ENCODE results near the gene RBM10. TPM values are rescaled to one million over a fixed set of nuclear protein-coding genes. Genes with fewer than 3 reads are reported as not detected.

RBM10 gene
- total and polyA plus RNA-seq, 9 of the 15 experiments (the other 6 are each of a cell fraction or from before 2014, with no cell fraction given) = 1.1 to 61.7 (median 31.5) TPM

DNA sequence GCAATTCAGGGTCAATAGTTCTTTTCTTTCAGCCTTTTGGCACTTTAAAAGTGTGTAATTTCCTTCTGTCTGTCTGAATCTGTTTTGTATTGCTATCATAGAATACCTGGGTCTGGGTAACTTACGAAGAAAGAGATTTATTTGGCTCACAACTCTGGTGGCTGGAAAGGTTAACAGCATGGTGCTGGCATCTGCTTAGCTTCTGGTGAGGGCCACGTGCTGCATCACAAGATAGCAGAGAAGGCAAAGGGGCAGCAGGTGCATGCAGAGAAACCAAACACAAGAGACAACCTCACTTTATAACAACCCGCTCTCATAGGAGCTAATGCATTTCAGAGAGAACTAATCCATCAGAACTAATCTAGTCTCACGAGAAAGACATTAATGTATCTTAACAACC is 48.0 kb upstream of the RBM10 start (continued):
- no peak for TF ChIP-seq NFIX (CRISPR knock-in tag; IDR thresholded peaks at IDR 0.05; ENCODE audit: low read depth)
- TF ChIP-seq CGGBP1 (CRISPR knock-in tag; IDR thresholded peaks at IDR 0.05) = no peak
- TF ChIP-seq, protein P1, sequence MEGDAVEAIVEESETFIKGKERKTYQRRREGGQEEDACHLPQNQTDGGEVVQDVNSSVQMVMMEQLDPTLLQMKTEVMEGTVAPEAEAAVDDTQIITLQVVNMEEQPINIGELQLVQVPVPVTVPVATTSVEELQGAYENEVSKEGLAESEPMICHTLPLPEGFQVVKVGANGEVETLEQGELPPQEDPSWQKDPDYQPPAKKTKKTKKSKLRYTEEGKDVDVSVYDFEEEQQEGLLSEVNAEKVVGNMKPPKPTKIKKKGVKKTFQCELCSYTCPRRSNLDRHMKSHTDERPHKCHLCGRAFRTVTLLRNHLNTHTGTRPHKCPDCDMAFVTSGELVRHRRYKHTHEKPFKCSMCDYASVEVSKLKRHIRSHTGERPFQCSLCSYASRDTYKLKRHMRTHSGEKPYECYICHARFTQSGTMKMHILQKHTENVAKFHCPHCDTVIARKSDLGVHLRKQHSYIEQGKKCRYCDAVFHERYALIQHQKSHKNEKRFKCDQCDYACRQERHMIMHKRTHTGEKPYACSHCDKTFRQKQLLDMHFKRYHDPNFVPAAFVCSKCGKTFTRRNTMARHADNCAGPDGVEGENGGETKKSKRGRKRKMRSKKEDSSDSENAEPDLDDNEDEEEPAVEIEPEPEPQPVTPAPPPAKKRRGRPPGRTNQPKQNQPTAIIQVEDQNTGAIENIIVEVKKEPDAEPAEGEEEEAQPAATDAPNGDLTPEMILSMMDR (IDR thresholded peaks at IDR 0.05 in 2 of 3, conservative IDR thresholded peaks at IDR 0.05 in 1 of 3; ENCODE audit: insufficient read depth in 2 of 3, low read depth in 1 of 3, low read length in 3 of 3) = no peak
- no peak for TF ChIP-seq BMI1 (IDR thresholded peaks at IDR 0.05; ENCODE audit: low read length)
- no peak for TF ChIP-seq JUND (IDR thresholded peaks at IDR 0.05; ENCODE audit: borderline replicate concordance, low read depth, low read length)
- TF ChIP-seq JUND (tag; IDR thresholded peaks at IDR 0.05; ENCODE audit: borderline replicate concordance, low read depth, low read length) = no peak
- no peak for TF ChIP-seq ADNP (tag; IDR thresholded peaks at IDR 0.05)
- no peak for TF ChIP-seq ZNF398 (CRISPR knock-in tag; IDR thresholded peaks at IDR 0.05)
- no peak for TF ChIP-seq CTCFL (IDR thresholded peaks at IDR 0.05; ENCODE audit: borderline replicate concordance, insufficient read depth, low read depth, low read length, poor library complexity, severe bottlenecking)
- no peak for TF ChIP-seq NR2C2 (CRISPR knock-in tag; IDR thresholded peaks at IDR 0.05)
- no peak for TF ChIP-seq NR2C2 (tag; IDR thresholded peaks at IDR 0.05)
- TF ChIP-seq BRF1 (IDR thresholded peaks at IDR 0.05; ENCODE audit: borderline replicate concordance, extremely low read depth, insufficient read length) = no peak
- no peak for TF ChIP-seq ETV1 (tag; conservative IDR thresholded peaks at IDR 0.05; ENCODE audit: low read depth)
- TF ChIP-seq ZNF766 (CRISPR knock-in tag; conservative IDR thresholded peaks at IDR 0.05) = no peak
